ENCODE data around the gene GPA33. TPM values are rescaled to one million over a fixed set of nuclear protein-coding genes. Genes with fewer than 3 reads are reported as not detected.

Gene GPA33
- total RNA-seq, 1 donor from 2014 or later: under 0.01 TPM

- H3K27ac ChIP-seq (ENCODE audit: low read depth, low read length): no peak overlapping the region
Measured at GRCh38 chr1:167065471-167065870, 24.7 kb downstream of the GPA33 start.

GRCh38 chr1:167064621-167065020 lies 25.6 kb downstream of the GPA33 start:
- Histone ChIP-seq H3K27ac (ENCODE audit: low read depth, low read length) (no peak overlapping the region), H3K9ac (ENCODE audit: low read depth in 1 of 3, low read length in 3 of 3) (no peak overlapping the region), H3K9me3 (ENCODE audit: control insufficient read depth in 3 of 3, low read length in 3 of 3) (no peaks in the 10 kb centered on the region)

More at GRCh38 chr1:167065471-167065870, 24.7 kb downstream of the GPA33 start:
- H3K4me1 ChIP-seq (ENCODE audit: control insufficient read depth in 3 of 3, insufficient read depth in 3 of 3, low read length in 3 of 3): no peaks in the 10 kb centered on the region
- H3K9ac ChIP-seq (ENCODE audit: low read depth in 1 of 3, low read length in 3 of 3): no peak overlapping the region
- peaks cover 0 to 2% (median 0%) of the 10 kb centered on the region in 3 donors for H3K36me3 ChIP-seq (ENCODE audit: control insufficient read depth in 3 of 3, insufficient read depth in 3 of 3, low read length in 3 of 3)
- peaks cover 0 to 4% (median 0%) of the 10 kb centered on the region in 3 donors for H3K27me3 ChIP-seq (ENCODE audit: control insufficient read depth in 3 of 3, insufficient read depth in 3 of 3, low read length in 3 of 3)
- no peaks in the 10 kb centered on the region for H3K9me3 ChIP-seq (ENCODE audit: control insufficient read depth in 3 of 3, low read length in 3 of 3)
- no peak overlapping the region for H3K4me3 ChIP-seq (ENCODE audit: low read length in 3 of 3)

GRCh38 chr1:167061073-167061464 lies 29.1 kb downstream of the GPA33 start:
- Histone ChIP-seq H3K27ac (ENCODE audit: low read depth, low read length) (no peak overlapping the region), H3K9ac (ENCODE audit: low read depth in 1 of 3, low read length in 3 of 3) (no peak overlapping the region), H3K9me3 (ENCODE audit: control insufficient read depth in 3 of 3, low read length in 3 of 3) (no peaks in the 10 kb centered on the region), H3K27me3 (ENCODE audit: control insufficient read depth in 3 of 3, insufficient read depth in 3 of 3, low read length in 3 of 3) (peaks cover 0 to 4% (median 0%) of the 10 kb centered on the region in 3 donors), H3K4me1 (ENCODE audit: control insufficient read depth in 3 of 3, insufficient read depth in 3 of 3, low read length in 3 of 3) (peaks cover 3 to 18% (median 6%) of the 10 kb centered on the region in 3 donors), H3K4me3 (ENCODE audit: low read length in 3 of 3) (no peak overlapping the region), H3K36me3 (ENCODE audit: control insufficient read depth in 3 of 3, insufficient read depth in 3 of 3, low read length in 3 of 3) (no peaks in the 10 kb centered on the region)

More at GRCh38 chr1:167064621-167065020, 25.6 kb downstream of the GPA33 start:
- H3K4me3 ChIP-seq (ENCODE audit: low read length in 3 of 3): no peak overlapping the region
- H3K4me1 ChIP-seq (ENCODE audit: control insufficient read depth in 3 of 3, insufficient read depth in 3 of 3, low read length in 3 of 3): no peaks in the 10 kb centered on the region
- peaks cover 0 to 2% (median 0%) of the 10 kb centered on the region in 3 donors for H3K36me3 ChIP-seq (ENCODE audit: control insufficient read depth in 3 of 3, insufficient read depth in 3 of 3, low read length in 3 of 3)
- H3K27me3 ChIP-seq (ENCODE audit: control insufficient read depth in 3 of 3, insufficient read depth in 3 of 3, low read length in 3 of 3): peaks cover 0 to 4% (median 0%) of the 10 kb centered on the region in 3 donors

GRCh38 chr1:167060141-167061072 lies 29.8 kb downstream of the GPA33 start:
- H3K4me1 ChIP-seq (ENCODE audit: control insufficient read depth in 3 of 3, insufficient read depth in 3 of 3, low read length in 3 of 3): peaks cover 3 to 18% (median 6%) of the 10 kb centered on the region in 3 donors
- H3K27ac ChIP-seq (ENCODE audit: low read depth, low read length): no peak overlapping the region

GRCh38 chr1:167059809-167060107 lies 30.4 kb downstream of the GPA33 start:
- no peak overlapping the region for H3K9ac ChIP-seq (ENCODE audit: low read depth in 1 of 3, low read length in 3 of 3)
- H3K4me3 ChIP-seq (ENCODE audit: low read length in 3 of 3): no peak overlapping the region
- H3K27me3 ChIP-seq (ENCODE audit: control insufficient read depth in 3 of 3, insufficient read depth in 3 of 3, low read length in 3 of 3): peaks cover 0 to 1% (median 0%) of the 10 kb centered on the region in 3 donors
- H3K36me3 ChIP-seq (ENCODE audit: control insufficient read depth in 3 of 3, insufficient read depth in 3 of 3, low read length in 3 of 3): no peaks in the 10 kb centered on the region
- H3K9me3 ChIP-seq (ENCODE audit: control insufficient read depth in 3 of 3, low read length in 3 of 3): no peaks in the 10 kb centered on the region
- H3K4me1 ChIP-seq (ENCODE audit: control insufficient read depth in 3 of 3, insufficient read depth in 3 of 3, low read length in 3 of 3): peaks cover 3 to 18% (median 6%) of the 10 kb centered on the region in 3 donors
- H3K27ac ChIP-seq (ENCODE audit: low read depth, low read length): no peak overlapping the region

More at GRCh38 chr1:167060141-167061072, 29.8 kb downstream of the GPA33 start:
- Histone ChIP-seq H3K36me3 (ENCODE audit: control insufficient read depth in 3 of 3, insufficient read depth in 3 of 3, low read length in 3 of 3) (no peaks in the 10 kb centered on the region), H3K9me3 (ENCODE audit: control insufficient read depth in 3 of 3, low read length in 3 of 3) (no peaks in the 10 kb centered on the region), H3K4me3 (ENCODE audit: low read length in 3 of 3) (no peak overlapping the region), H3K27me3 (ENCODE audit: control insufficient read depth in 3 of 3, insufficient read depth in 3 of 3, low read length in 3 of 3) (no peaks in the 10 kb centered on the region), H3K9ac (ENCODE audit: low read depth in 1 of 3, low read length in 3 of 3) (peak overlapping the region in 1 of 3 donors; percentile 10)

- Histone ChIP-seq H3K27ac (ENCODE audit: low read depth, low read length) (peak overlapping the region; percentile 18), H3K9me3 (ENCODE audit: control insufficient read depth in 3 of 3, low read length in 3 of 3) (no peaks in the 10 kb centered on the region), H3K9ac (ENCODE audit: low read depth in 1 of 3, low read length in 3 of 3) (peak overlapping the region in 2 of 3 donors; percentile 18 to 48), H3K36me3 (ENCODE audit: control insufficient read depth in 3 of 3, insufficient read depth in 3 of 3, low read length in 3 of 3) (peaks cover 0 to 4% (median 0%) of the 10 kb centered on the region in 3 donors), H3K4me1 (ENCODE audit: control insufficient read depth in 3 of 3, insufficient read depth in 3 of 3, low read length in 3 of 3) (peaks cover 3 to 18% (median 6%) of the 10 kb centered on the region in 3 donors), H3K4me3 (ENCODE audit: low read length in 3 of 3) (peak overlapping the region in 2 of 3 donors; percentile 26 to 55), H3K27me3 (ENCODE audit: control insufficient read depth in 3 of 3, insufficient read depth in 3 of 3, low read length in 3 of 3) (peaks cover 0 to 2% (median 0%) of the 10 kb centered on the region in 3 donors)
Measured at GRCh38 chr1:167059045-167059808, 30.9 kb downstream of the GPA33 start.

GRCh38 chr1:167057241-167057688 lies 32.9 kb downstream of the GPA33 start:
- Histone ChIP-seq H3K27ac (ENCODE audit: low read depth, low read length) (no peak overlapping the region), H3K9me3 (ENCODE audit: control insufficient read depth in 3 of 3, low read length in 3 of 3) (no peaks in the 10 kb centered on the region), H3K9ac (ENCODE audit: low read depth in 1 of 3, low read length in 3 of 3) (peak overlapping the region in 1 of 3 donors; percentile 16), H3K27me3 (ENCODE audit: control insufficient read depth in 3 of 3, insufficient read depth in 3 of 3, low read length in 3 of 3) (peaks cover 0 to 4% (median 0%) of the 10 kb centered on the region in 3 donors), H3K4me1 (ENCODE audit: control insufficient read depth in 3 of 3, insufficient read depth in 3 of 3, low read length in 3 of 3) (peaks cover 3 to 18% (median 6%) of the 10 kb centered on the region in 3 donors), H3K36me3 (ENCODE audit: control insufficient read depth in 3 of 3, insufficient read depth in 3 of 3, low read length in 3 of 3) (peaks cover 0 to 4% (median 0%) of the 10 kb centered on the region in 3 donors), H3K4me3 (ENCODE audit: low read length in 3 of 3) (no peak overlapping the region)

- Histone ChIP-seq H3K9ac (ENCODE audit: low read depth in 1 of 3, low read length in 3 of 3) (no peak overlapping the region), H3K4me1 (ENCODE audit: control insufficient read depth in 3 of 3, insufficient read depth in 3 of 3, low read length in 3 of 3) (peaks cover 3 to 18% (median 6%) of the 10 kb centered on the region in 3 donors), H3K9me3 (ENCODE audit: control insufficient read depth in 3 of 3, low read length in 3 of 3) (no peaks in the 10 kb centered on the region)
Measured at GRCh38 chr1:167056529-167057231, 33.5 kb downstream of the GPA33 start.

GRCh38 chr1:167054946-167055630 lies 35.1 kb downstream of the GPA33 start:
- H3K9me3 ChIP-seq (ENCODE audit: control insufficient read depth in 3 of 3, low read length in 3 of 3): no peaks in the 10 kb centered on the region
- peaks cover 0 to 4% (median 0%) of the 10 kb centered on the region in 3 donors for H3K27me3 ChIP-seq (ENCODE audit: control insufficient read depth in 3 of 3, insufficient read depth in 3 of 3, low read length in 3 of 3)
- H3K4me1 ChIP-seq (ENCODE audit: control insufficient read depth in 3 of 3, insufficient read depth in 3 of 3, low read length in 3 of 3): peaks cover 3 to 18% (median 6%) of the 10 kb centered on the region in 3 donors
- no peak overlapping the region for H3K9ac ChIP-seq (ENCODE audit: low read depth in 1 of 3, low read length in 3 of 3)
- H3K27ac ChIP-seq (ENCODE audit: low read depth, low read length): no peak overlapping the region
- H3K36me3 ChIP-seq (ENCODE audit: control insufficient read depth in 3 of 3, insufficient read depth in 3 of 3, low read length in 3 of 3): peaks cover 0 to 4% (median 0%) of the 10 kb centered on the region in 3 donors
- no peak overlapping the region for H3K4me3 ChIP-seq (ENCODE audit: low read length in 3 of 3)

More at GRCh38 chr1:167056529-167057231, 33.5 kb downstream of the GPA33 start:
- Histone ChIP-seq H3K36me3 (ENCODE audit: control insufficient read depth in 3 of 3, insufficient read depth in 3 of 3, low read length in 3 of 3) (peaks cover 0 to 4% (median 0%) of the 10 kb centered on the region in 3 donors), H3K4me3 (ENCODE audit: low read length in 3 of 3) (no peak overlapping the region), H3K27me3 (ENCODE audit: control insufficient read depth in 3 of 3, insufficient read depth in 3 of 3, low read length in 3 of 3) (peaks cover 0 to 4% (median 0%) of the 10 kb centered on the region in 3 donors), H3K27ac (ENCODE audit: low read depth, low read length) (no peak overlapping the region)
